Activated CD4-positive, alpha-beta T cell treated with anti-CD3 and anti-CD28 coated beads, Interleukin-10, Interleukin-2, amounts not matched to agents 100 ng/mL and 50 ng/mL, durations not matched to agents 16 hours and 8 hours (primary cell): Measurements from ENCODE around the gene SV2C.
A peak's percentile ranks its signal among the peaks of the same experiment; 100 is the strongest.
"Not testable (repeated sequence)": the region's sequence is repeated elsewhere in the genome, so short reads cannot be mapped to it uniquely, and the experiment has no call there.

Experiments
- DNase-seq: peaks from one replicate; pipeline ENCODE4 v3.0.0-alpha.2; 2020

The SV2C gene

GRCh38 chr5:76314643-76315042 is 231.5 kb downstream of the SV2C start:
- DNase-seq = no peak

- DNase-seq = no peak
These were observed 236.5 kb downstream of the SV2C start for GRCh38 chr5:76319673-76320072.

- not testable (repeated sequence) for DNase-seq
These were observed 240.3 kb downstream of the SV2C start for GRCh38 chr5:76323494-76323893.

- no peak for DNase-seq
These were observed 242.1 kb downstream of the SV2C start for GRCh38 chr5:76325326-76325725.

GRCh38 chr5:76325876-76326491 is 242.8 kb downstream of the SV2C start:
- DNase-seq = peak; percentile 71

GRCh38 chr5:76326577-76327302 is 243.6 kb downstream of the SV2C start:
- no peak for DNase-seq

- no peak for DNase-seq
These were observed 246.2 kb downstream of the SV2C start for GRCh38 chr5:76329346-76329745.

- DNase-seq = peak; percentile 46
These were observed 247.9 kb downstream of the SV2C start for GRCh38 chr5:76331126-76331525.

- no peak for DNase-seq
These were observed 248.9 kb downstream of the SV2C start for GRCh38 chr5:76332102-76332501.

GRCh38 chr5:76332611-76333205 is 249.5 kb downstream of the SV2C start:
- DNase-seq = no peak

- no peak for DNase-seq
These were observed 250.4 kb downstream of the SV2C start for GRCh38 chr5:76333571-76333970.

- no peak for DNase-seq
These were observed 251.4 kb downstream of the SV2C start for GRCh38 chr5:76334574-76334973.

- DNase-seq = not testable (repeated sequence)
These were observed 252.3 kb downstream of the SV2C start for GRCh38 chr5:76335451-76335850.

- DNase-seq = not testable (repeated sequence)
These were observed 253.1 kb downstream of the SV2C start for GRCh38 chr5:76336253-76336809.

GRCh38 chr5:76337953-76338451 is 254.8 kb downstream of the SV2C start:
- peak; percentile 44 for DNase-seq

GRCh38 chr5:76339919-76340318 is 256.7 kb downstream of the SV2C start:
- DNase-seq = no peak

GRCh38 chr5:76341651-76342334 is 258.6 kb downstream of the SV2C start:
- no peak for DNase-seq

- no peak for DNase-seq
These were observed 259.3 kb downstream of the SV2C start for GRCh38 chr5:76342474-76342873.

GRCh38 chr5:76345582-76345981 is 262.4 kb downstream of the SV2C start:
- DNase-seq = no peak

GRCh38 chr5:76351176-76351575 is 268.0 kb downstream of the SV2C start:
- DNase-seq = no peak

- DNase-seq = no peak
These were observed 268.4 kb downstream of the SV2C start for GRCh38 chr5:76351577-76351976.

- no peak for DNase-seq
These were observed 273.7 kb downstream of the SV2C start for GRCh38 chr5:76356887-76357286.
